Sigmoid colon (tissue), 7 donors: ENCODE measurements around the gene LPAR3. TPM values are rescaled to one million over a fixed set of nuclear protein-coding genes. Genes with fewer than 3 reads are reported as not detected.

Experiments used
- DNase-seq: peaks from one replicate; pipeline ENCODE4 v3.0.0-alpha.2; 2019
- H3K27ac ChIP-seq, 4 donors: fragments of 200-600 bp; sonication (generic); one replicate each; pipeline ENCODE4 v1.5.1; 2016 to 2019; ENCODE audit warnings: mild to moderate bottlenecking in 1 of 4
- H3K27me3 ChIP-seq, 3 donors: fragments of 200-600 bp; sonication (generic); one replicate each; pipeline ENCODE4 v1.5.1; 2019; ENCODE audit warnings: mild to moderate bottlenecking in 1 of 3
- H3K36me3 ChIP-seq, 4 donors: fragments of 200-600 bp; sonication (generic); one replicate each; pipeline ENCODE4 v1.5.1; 2016 to 2019
- H3K4me1 ChIP-seq, 4 donors: fragments of 200-600 bp; sonication (generic); one replicate each; pipeline ENCODE4 v1.5.1; 2017 to 2019
- H3K4me3 ChIP-seq, 4 donors: fragments of 200-600 bp; sonication (generic); one replicate each; pipeline ENCODE4 v1.5.1; 2017 to 2019; ENCODE audit warnings: mild to moderate bottlenecking in 2 of 4, moderate library complexity in 1 of 4
- H3K9me3 ChIP-seq, 4 donors: fragments of 200-600 bp in 3 of 4; sonication (generic) in 3 of 4; one replicate each; pipeline versions ENCODE4 v1.5.1 to v1.6.1; 2013 to 2019
- EP300 ChIP-seq, 4 donors: sonication (generic); formaldehyde crosslinking; IDR thresholded peaks; one replicate each; pipeline ENCODE4 v1.6.1; 2017; ENCODE audit warnings: antibody characterized with exemption in 4 of 4
- POLR2A ChIP-seq, 2 donors: fragments of 450-650 bp; IDR thresholded peaks; one replicate each; pipeline ENCODE4 v1.6.1; 2016; ENCODE audit warnings: antibody characterized with exemption in 2 of 2, mild to moderate bottlenecking in 2 of 2, moderate library complexity in 2 of 2
- POLR2AphosphoS5 ChIP-seq, 4 donors: sonication (generic); formaldehyde crosslinking; IDR thresholded peaks; one replicate each; pipeline ENCODE4 v1.6.1; 2017; ENCODE audit warnings: antibody characterized with exemption in 4 of 4
- WGBS, 2 donors: extraction: QIAGEN DNeasy Blood & Tissue Kit; methylation state at CpG; one replicate each; pipeline ENCODE4 v1.1.7; 2013; 5-methylcytosine and 5-hydroxymethylcytosine counted together
- intact Hi-C: fragments of 100-400 bp; cut with DNase I; formaldehyde crosslinking; loops from one replicate; pipeline ENCODE4 v1.15.1; 2023
- polyA plus RNA-seq, 3 donors: library from polyadenylated mRNA; stranded (reverse); fragments of 200-250 nt; gene quantifications; one replicate each; pipeline ENCODE4 v1.2.3, GENCODE V29; 2013
- total RNA-seq, 4 donors: library from RNA; depleted of rRNA; stranded (reverse); fragments of >200 nt; gene quantifications; one replicate each; pipeline ENCODE4 v1.1.0, GENCODE V29; 2016
- TF ChIP-seq, protein P1 (sequence below), 4 experiments: fragments of 450-650 bp in 3 of 4; fragments of 200-600 bp in 1 of 4; IDR thresholded peaks; one replicate each; pipeline ENCODE4 v1.5.1; 2016 to 2019; ENCODE audit warnings: antibody characterized with exemption in 4 of 4, mild to moderate bottlenecking in 3 of 4, moderate library complexity in 2 of 4
- donor health status: healthy with polysubstance abuse.
- donor health status: Bipolar disorder and iron deficiency.
- donor health status: healthy.

Gene LPAR3
- total and polyA plus RNA-seq, 7 donors, result 0.23 to 1.4 (median 0.60) TPM; not detected in 4

DNA sequence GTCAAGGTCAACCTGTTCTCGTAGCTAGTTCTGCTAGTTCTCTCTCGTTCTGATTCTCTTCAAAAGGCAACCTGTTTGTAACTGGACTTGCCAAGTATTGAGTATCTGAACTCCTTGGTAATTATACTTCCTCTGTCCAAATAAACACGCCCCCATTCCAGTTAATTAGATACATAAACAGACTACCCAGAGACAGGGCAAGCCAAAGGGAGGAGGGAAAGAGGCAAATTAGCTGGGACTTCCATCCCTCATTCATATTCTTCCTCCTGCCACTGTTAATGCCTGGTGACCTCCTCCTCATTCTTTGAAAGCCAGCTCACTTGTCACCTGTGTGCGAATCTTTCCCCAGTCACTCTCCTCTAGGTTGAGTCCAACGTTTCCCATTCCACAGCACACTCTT is 62.9 kb downstream of the LPAR3 start:
- Histone ChIP-seq H3K4me1 (no peaks in the 10 kb centered on the region), H3K4me3 (no peak overlapping the region), H3K27me3 (no peaks in the 10 kb centered on the region), H3K27ac (no peak overlapping the region), H3K36me3 (no peaks in the 10 kb centered on the region), H3K9me3 (no peaks in the 10 kb centered on the region)
- 88 to 91% methylated on average over 5 of the region's 5 CpGs for WGBS, 2 donors
- DNase-seq, result no peak
- intact Hi-C loops, result no loop called here
- TF ChIP-seq POLR2A (IDR thresholded peaks at IDR 0.05) (no peak), EP300 (IDR thresholded peaks at IDR 0.05) (no peak), POLR2AphosphoS5 (IDR thresholded peaks at IDR 0.05) (no peak)
- TF ChIP-seq, protein P1, sequence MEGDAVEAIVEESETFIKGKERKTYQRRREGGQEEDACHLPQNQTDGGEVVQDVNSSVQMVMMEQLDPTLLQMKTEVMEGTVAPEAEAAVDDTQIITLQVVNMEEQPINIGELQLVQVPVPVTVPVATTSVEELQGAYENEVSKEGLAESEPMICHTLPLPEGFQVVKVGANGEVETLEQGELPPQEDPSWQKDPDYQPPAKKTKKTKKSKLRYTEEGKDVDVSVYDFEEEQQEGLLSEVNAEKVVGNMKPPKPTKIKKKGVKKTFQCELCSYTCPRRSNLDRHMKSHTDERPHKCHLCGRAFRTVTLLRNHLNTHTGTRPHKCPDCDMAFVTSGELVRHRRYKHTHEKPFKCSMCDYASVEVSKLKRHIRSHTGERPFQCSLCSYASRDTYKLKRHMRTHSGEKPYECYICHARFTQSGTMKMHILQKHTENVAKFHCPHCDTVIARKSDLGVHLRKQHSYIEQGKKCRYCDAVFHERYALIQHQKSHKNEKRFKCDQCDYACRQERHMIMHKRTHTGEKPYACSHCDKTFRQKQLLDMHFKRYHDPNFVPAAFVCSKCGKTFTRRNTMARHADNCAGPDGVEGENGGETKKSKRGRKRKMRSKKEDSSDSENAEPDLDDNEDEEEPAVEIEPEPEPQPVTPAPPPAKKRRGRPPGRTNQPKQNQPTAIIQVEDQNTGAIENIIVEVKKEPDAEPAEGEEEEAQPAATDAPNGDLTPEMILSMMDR (IDR thresholded peaks at IDR 0.05), result no peak

DNA sequence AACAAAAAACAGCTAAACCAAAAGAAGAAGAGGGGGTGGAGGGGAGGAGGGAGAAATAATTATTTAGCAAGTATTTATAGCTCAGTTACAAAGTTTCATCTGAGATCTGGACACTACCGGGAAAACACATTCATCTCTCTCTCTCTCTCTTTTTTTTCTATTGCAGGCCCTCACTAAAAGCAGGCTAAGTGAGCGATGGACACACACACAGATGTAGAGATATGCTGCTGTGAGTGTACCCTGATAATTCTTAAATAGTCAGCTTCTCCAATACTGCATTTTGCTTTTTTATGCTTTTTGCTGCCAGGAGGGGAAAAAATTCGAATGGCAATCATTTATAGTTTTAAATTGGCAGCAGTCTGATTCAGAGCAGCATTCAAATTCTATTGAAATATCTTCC is 65.0 kb downstream of the LPAR3 start:
- H3K36me3 ChIP-seq, result no peaks in the 10 kb centered on the region
- no peak for DNase-seq
- H3K4me1 ChIP-seq, result no peaks in the 10 kb centered on the region
- TF ChIP-seq POLR2A (IDR thresholded peaks at IDR 0.05) (no peak), POLR2AphosphoS5 (IDR thresholded peaks at IDR 0.05) (no peak)
- no peak overlapping the region for H3K27ac ChIP-seq
- H3K9me3 ChIP-seq, result no peaks in the 10 kb centered on the region
- H3K27me3 ChIP-seq, result no peaks in the 10 kb centered on the region
- no peak overlapping the region for H3K4me3 ChIP-seq
- WGBS, 2 donors, result 80% methylated on average over 3 of the region's 3 CpGs
- intact Hi-C loops, result no loop called here

DNA sequence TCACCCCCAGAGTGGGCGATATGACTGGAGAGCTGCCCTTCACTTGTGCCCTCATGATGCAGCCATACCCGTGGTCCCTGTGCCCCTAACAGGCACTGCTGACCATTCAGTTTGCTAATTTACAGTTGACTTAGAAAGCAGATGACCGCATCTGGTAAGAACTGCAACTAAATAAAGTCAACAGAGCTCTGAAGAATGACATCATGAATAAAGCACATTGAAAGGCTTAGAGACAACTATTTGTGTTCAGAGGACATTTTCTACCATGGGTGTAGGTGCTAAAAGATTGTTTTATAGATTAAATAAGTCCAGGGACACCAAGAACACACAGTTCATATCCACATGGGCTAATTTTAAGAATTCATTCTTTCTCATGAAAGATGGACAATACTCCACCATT is 65.5 kb downstream of the LPAR3 start:
- intact Hi-C loops, result no loop called here
- WGBS, 2 donors, result 84 to 86% methylated on average over 3 of the region's 3 CpGs
- H3K4me1 ChIP-seq, result no peaks in the 10 kb centered on the region

GRCh38 chr1:84825161-84825560 is 67.8 kb downstream of the LPAR3 start:
- H3K4me1 ChIP-seq, result no peaks in the 10 kb centered on the region
- no peak overlapping the region for H3K4me3 ChIP-seq
- intact Hi-C loops, result no loop called here
- TF ChIP-seq, protein P1 (IDR thresholded peaks at IDR 0.05), result no peak
- TF ChIP-seq POLR2A (IDR thresholded peaks at IDR 0.05) (no peak), EP300 (IDR thresholded peaks at IDR 0.05) (no peak), POLR2AphosphoS5 (IDR thresholded peaks at IDR 0.05) (no peak)
- no peaks in the 10 kb centered on the region for H3K9me3 ChIP-seq
- H3K27me3 ChIP-seq, result no peaks in the 10 kb centered on the region
- H3K27ac ChIP-seq, result no peak overlapping the region
- 88 to 90% methylated on average over 3 of the region's 3 CpGs for WGBS, 2 donors
- DNase-seq, result no peak
- H3K36me3 ChIP-seq, result no peaks in the 10 kb centered on the region

More for the DNA sequence above, 65.5 kb downstream of the LPAR3 start:
- H3K9me3 ChIP-seq, result no peaks in the 10 kb centered on the region
- no peaks in the 10 kb centered on the region for H3K27me3 ChIP-seq
- H3K4me3 ChIP-seq, result no peak overlapping the region
- no peak overlapping the region for H3K27ac ChIP-seq
- TF ChIP-seq, protein P1 (IDR thresholded peaks at IDR 0.05), result no peak
- TF ChIP-seq POLR2AphosphoS5 (IDR thresholded peaks at IDR 0.05) (no peak), EP300 (IDR thresholded peaks at IDR 0.05) (no peak), POLR2A (IDR thresholded peaks at IDR 0.05) (no peak)
- DNase-seq, result no peak
- H3K36me3 ChIP-seq, result no peaks in the 10 kb centered on the region

GRCh38 chr1:84823991-84824390 is 69.0 kb downstream of the LPAR3 start:
- DNase-seq, result no peak
- 96 to 98% methylated on average over 1 of the region's 1 CpG for WGBS, 2 donors

More at GRCh38 chr1:84823991-84824390, 69.0 kb downstream of the LPAR3 start:
- H3K36me3 ChIP-seq, result no peaks in the 10 kb centered on the region
- H3K27ac ChIP-seq, result no peak overlapping the region
- H3K4me1 ChIP-seq, result no peaks in the 10 kb centered on the region
- H3K9me3 ChIP-seq, result no peaks in the 10 kb centered on the region
- no peaks in the 10 kb centered on the region for H3K27me3 ChIP-seq
- no peak for TF ChIP-seq POLR2AphosphoS5 (IDR thresholded peaks at IDR 0.05)
- TF ChIP-seq EP300 (IDR thresholded peaks at IDR 0.05), result no peak
- TF ChIP-seq, protein P1 (IDR thresholded peaks at IDR 0.05), result no peak
- no peak for TF ChIP-seq POLR2A (IDR thresholded peaks at IDR 0.05)
- intact Hi-C loops, result no loop called here
- H3K4me3 ChIP-seq, result no peak overlapping the region
